SU-DHL-6 (cell line): ENCODE results near the gene CORO6.

Experiments
- CTCF ChIP-seq: fragments of 200-600 bp; sonication (generic); IDR thresholded peaks from one replicate; pipeline ENCODE4 v1.5.1; 2017; ENCODE audit warnings: antibody characterized with exemption, mild to moderate bottlenecking, low read length, moderate library complexity; ENCODE audit not compliant: insufficient read depth, poor library complexity, severe bottlenecking
- EZH2phosphoT487 ChIP-seq: fragments of 200-600 bp; sonication (generic), shearing (Covaris generic); conservative IDR thresholded peaks from 2 replicates; pipeline ENCODE4 v1.6.1; 2018; ENCODE audit warnings: mild to moderate bottlenecking, antibody characterized with exemption, low read length, moderate library complexity, mixed read lengths

DNA sequence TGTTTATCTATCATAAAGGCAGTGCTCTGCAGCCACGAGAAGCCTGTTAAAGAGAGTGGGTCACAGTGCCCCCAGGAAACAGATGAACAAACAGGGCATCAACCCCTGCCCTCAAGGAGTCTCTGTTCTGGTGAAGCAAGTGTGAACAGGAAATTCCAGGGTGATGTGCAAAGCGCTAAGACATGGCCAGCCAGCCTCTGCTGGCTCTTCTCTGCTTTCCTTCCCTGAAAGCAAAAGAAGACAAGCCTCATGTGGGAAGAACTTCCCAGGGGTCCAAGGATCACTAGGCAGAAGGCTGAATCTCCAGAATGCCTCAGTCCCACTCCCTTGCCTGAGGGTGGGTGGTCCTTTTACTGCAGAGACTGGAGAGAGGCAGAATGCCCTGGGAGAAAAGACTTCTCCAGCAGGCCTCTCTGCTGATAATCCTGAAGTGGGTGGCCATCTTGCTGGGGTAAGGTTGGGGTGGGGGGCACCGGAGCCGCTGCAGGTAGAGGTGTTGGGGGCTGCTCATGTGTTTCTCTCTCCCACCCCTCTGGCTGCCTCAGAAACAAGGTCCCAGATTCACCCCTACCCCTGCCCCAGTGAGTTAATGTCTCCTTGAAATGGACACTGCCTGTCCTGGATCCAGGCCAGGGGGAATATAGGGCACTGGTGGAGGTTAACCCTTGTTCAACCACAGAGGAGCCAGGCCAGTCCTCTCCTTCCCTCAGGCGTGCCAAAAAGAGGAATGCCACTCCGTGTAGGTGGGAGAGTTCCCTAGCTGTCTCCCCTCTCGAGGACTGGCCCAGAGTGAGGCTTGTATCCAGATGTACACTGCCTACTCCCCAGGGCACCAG lies 27.4 kb downstream of the CORO6 start:
- TF ChIP-seq CTCF: no peak
- TF ChIP-seq EZH2phosphoT487: no peak
